ENCODE measurements around the gene WSB1. TPM values are rescaled to one million over a fixed set of nuclear protein-coding genes. Genes with fewer than 3 reads are reported as not detected.

The WSB1 gene
- total RNA-seq, 1 donor from 2014 or later, result 452 TPM

DNA sequence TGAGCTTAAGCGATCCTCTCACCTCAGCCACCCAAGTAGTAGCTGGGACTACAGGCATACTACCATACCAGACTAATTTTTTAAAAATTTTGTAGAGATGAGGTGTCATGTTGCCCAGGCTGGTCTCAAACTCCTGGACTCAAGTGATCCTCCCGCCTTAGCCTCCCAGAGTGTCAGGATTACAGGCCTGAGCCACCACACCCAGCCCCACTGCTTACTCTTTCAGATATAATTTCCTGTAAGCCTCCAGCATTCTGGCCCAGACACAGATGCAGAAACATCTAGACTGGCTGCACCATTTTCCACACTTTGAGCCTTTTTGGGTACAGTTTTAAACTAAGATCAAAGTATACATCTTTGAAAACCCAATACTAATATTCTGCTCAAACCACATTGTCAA is 8.4 kb upstream of the WSB1 start:
- Mint-ChIP-seq H3K4me1 (ENCODE audit: low read depth) (peaks cover 2% of the 10 kb centered on the region), H3K27ac (no peak overlapping the region), H3K27me3 (no peaks in the 10 kb centered on the region), H3K9me3 (ENCODE audit: low read depth) (no peaks in the 10 kb centered on the region), H3K4me3 (ENCODE audit: low read depth) (no peak overlapping the region), H3K36me3 (ENCODE audit: insufficient read depth) (no peaks in the 10 kb centered on the region)
- TF ChIP-seq, protein P1, sequence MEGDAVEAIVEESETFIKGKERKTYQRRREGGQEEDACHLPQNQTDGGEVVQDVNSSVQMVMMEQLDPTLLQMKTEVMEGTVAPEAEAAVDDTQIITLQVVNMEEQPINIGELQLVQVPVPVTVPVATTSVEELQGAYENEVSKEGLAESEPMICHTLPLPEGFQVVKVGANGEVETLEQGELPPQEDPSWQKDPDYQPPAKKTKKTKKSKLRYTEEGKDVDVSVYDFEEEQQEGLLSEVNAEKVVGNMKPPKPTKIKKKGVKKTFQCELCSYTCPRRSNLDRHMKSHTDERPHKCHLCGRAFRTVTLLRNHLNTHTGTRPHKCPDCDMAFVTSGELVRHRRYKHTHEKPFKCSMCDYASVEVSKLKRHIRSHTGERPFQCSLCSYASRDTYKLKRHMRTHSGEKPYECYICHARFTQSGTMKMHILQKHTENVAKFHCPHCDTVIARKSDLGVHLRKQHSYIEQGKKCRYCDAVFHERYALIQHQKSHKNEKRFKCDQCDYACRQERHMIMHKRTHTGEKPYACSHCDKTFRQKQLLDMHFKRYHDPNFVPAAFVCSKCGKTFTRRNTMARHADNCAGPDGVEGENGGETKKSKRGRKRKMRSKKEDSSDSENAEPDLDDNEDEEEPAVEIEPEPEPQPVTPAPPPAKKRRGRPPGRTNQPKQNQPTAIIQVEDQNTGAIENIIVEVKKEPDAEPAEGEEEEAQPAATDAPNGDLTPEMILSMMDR (IDR thresholded peaks at IDR 0.05; ENCODE audit: unreplicated experiment), result no peak
- DNase-seq (ENCODE audit: low spot score, unreplicated experiment), result no peak

GRCh38 chr17:27288183-27288582 is 5.7 kb upstream of the WSB1 start:
- Mint-ChIP-seq H3K4me3 (ENCODE audit: low read depth) (no peak overlapping the region), H3K9me3 (ENCODE audit: low read depth) (no peaks in the 10 kb centered on the region), H3K27ac (no peak overlapping the region), H3K27me3 (no peaks in the 10 kb centered on the region), H3K4me1 (ENCODE audit: low read depth) (peaks cover 10% of the 10 kb centered on the region), H3K36me3 (ENCODE audit: insufficient read depth) (no peaks in the 10 kb centered on the region)
- DNase-seq (ENCODE audit: low spot score, unreplicated experiment), result no peak
- TF ChIP-seq, protein P1 (IDR thresholded peaks at IDR 0.05; ENCODE audit: unreplicated experiment), result no peak

DNA sequence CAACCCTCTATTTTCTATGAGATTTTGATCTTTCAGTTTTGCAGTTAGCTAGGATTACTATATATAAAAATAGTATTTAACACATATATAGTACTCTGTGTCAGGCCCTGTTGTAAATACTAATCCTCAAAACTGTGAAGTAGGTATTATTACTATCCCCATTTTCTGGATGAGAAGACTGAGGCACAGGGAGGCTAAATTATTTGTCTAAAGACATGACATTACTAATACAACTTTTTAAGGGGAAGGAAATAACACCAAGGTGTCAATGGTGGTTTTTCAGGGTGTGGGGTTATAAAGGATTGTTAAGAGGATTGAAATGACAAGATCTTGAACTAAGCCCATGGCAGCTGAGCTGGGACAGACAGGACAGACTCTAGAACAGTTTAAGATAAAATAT is 4.1 kb upstream of the WSB1 start:
- Mint-ChIP-seq H3K4me1 (ENCODE audit: low read depth) (peaks cover 13% of the 10 kb centered on the region), H3K27me3 (no peaks in the 10 kb centered on the region), H3K27ac (no peak overlapping the region), H3K36me3 (ENCODE audit: insufficient read depth) (no peaks in the 10 kb centered on the region), H3K9me3 (ENCODE audit: low read depth) (no peaks in the 10 kb centered on the region), H3K4me3 (ENCODE audit: low read depth) (no peak overlapping the region)
- TF ChIP-seq, protein P1 (IDR thresholded peaks at IDR 0.05; ENCODE audit: unreplicated experiment), result no peak
- no peak for DNase-seq (ENCODE audit: low spot score, unreplicated experiment)

DNA sequence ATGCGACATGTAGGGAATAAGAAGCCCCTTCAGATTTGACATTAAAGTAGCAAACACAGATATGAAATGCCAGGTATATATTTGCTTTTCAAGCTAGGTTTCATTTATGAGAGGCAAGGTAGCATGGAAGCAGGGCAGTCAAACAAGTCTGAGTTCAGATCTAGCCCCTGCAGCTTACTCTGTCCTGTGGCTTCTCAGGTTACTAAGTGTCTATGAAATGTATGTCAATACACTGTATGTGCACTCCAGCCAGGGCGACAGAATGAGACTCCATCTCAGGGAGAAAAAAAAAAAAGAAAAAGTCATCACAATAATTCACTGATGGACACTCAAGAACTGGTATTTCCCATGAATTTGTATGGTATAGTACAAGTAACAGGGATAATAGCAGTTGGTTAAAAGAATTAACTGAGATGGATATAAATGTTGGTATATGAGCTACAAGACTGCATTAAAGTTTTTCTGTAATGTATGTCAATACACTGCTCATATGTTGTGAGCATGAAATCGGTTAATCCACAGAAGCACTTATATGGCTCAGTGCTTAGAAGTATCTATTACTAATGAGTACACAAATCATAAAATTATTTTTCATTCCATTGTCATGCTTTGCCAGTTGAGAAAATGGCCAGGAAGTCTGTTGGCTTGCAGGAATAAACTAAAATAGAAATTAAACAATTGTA is 2.9 kb upstream of the WSB1 start:
- peaks cover under 1% of the 10 kb centered on the region for H3K36me3 Mint-ChIP-seq (ENCODE audit: insufficient read depth)
- peaks cover 19% of the 10 kb centered on the region for H3K4me1 Mint-ChIP-seq (ENCODE audit: low read depth)
- H3K27ac Mint-ChIP-seq, result peak overlapping the region; percentile 87
- H3K27me3 Mint-ChIP-seq, result no peaks in the 10 kb centered on the region
- no peaks in the 10 kb centered on the region for H3K9me3 Mint-ChIP-seq (ENCODE audit: low read depth)
- peak overlapping the region; percentile 16 for H3K4me3 Mint-ChIP-seq (ENCODE audit: low read depth)
- TF ChIP-seq, protein P1 (IDR thresholded peaks at IDR 0.05; ENCODE audit: unreplicated experiment), result no peak
- no peak for DNase-seq (ENCODE audit: low spot score, unreplicated experiment)

- TF ChIP-seq, protein P1 (IDR thresholded peaks at IDR 0.05; ENCODE audit: unreplicated experiment), result no peak
- DNase-seq (ENCODE audit: low spot score, unreplicated experiment), result no peak
- H3K9me3 Mint-ChIP-seq (ENCODE audit: low read depth), result no peaks in the 10 kb centered on the region
- H3K27ac Mint-ChIP-seq, result peak overlapping the region; percentile 100
- peaks cover 27% of the 10 kb centered on the region for H3K4me1 Mint-ChIP-seq (ENCODE audit: low read depth)
- no peaks in the 10 kb centered on the region for H3K27me3 Mint-ChIP-seq
- H3K36me3 Mint-ChIP-seq (ENCODE audit: insufficient read depth), result peaks cover 3% of the 10 kb centered on the region
- peak overlapping the region; percentile 100 for H3K4me3 Mint-ChIP-seq (ENCODE audit: low read depth)
Measured at GRCh38 chr17:27293359-27293897, 486 bp upstream of the WSB1 start.

Data from progenitor cell of endocrine pancreas (in vitro differentiated cells).